IPS-11a (cell line): Measurements from ENCODE around the gene DDX24.

Experiments used
- H3K4me3 ChIP-seq: one replicate; pipeline ENCODE4 v1.5.1; 2013; ENCODE audit warnings: low read depth, low read length, control low read depth

Gene DDX24

DNA sequence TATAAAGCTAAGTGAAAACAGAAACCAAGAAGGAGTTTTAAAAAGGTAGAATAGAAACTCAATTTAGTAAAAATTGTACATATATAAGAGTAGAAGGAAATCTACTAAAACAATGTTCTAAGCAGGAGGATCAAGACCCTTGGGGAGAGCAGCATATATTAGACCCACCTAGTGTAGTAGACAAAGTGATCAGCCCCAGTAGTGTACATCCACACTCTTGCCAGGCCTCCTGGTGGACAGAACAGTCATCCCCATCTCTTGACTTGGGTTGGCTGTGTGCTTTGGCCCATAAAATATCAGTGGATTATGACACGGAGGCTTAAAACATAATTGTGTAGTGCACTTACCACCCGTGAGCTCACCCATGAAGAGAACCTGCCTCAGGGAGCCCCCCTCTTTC, 65.8 kb downstream of the DDX24 start:
- no peak overlapping the region for H3K4me3 ChIP-seq

DNA sequence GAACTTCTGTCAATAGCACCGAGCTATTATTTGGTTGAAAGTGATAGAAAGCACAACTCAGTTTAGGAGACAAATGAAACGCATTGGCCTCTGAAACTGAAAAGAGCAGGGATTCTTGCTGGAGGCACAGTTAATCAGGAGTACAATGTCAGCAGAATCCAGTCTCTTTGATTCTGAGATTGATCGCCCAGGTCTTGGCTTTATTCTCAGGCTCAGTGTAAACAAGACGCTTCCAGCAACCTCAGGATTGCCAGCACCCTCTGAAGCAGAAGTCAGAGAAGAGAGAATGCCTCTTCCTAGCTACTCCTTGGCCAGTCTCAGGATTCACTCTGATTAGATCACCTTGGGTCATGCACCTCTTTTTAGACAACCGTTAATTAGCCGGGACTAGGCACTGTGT, 66.6 kb downstream of the DDX24 start:
- H3K4me3 ChIP-seq, result no peak overlapping the region

DNA sequence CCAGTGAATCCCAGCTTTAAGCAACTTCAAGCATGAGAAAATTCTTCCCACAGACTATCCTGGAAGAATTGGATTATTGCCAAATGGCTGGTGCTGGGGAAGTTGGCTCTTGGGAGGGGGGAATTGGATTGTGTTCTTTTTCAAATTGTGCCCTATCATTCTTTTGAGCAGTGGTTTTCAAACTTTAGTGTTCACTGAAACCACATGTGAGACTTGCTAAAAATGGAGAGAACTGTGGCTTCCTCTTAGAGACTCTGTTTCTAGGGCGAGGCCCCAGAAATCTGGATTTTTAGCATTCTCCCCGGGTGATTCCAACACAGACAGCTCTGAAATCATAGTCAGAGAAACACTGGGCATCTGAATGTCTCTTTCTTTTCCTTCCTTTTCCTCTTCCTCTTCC, 69.2 kb downstream of the DDX24 start:
- H3K4me3 ChIP-seq, result no peak overlapping the region

DNA sequence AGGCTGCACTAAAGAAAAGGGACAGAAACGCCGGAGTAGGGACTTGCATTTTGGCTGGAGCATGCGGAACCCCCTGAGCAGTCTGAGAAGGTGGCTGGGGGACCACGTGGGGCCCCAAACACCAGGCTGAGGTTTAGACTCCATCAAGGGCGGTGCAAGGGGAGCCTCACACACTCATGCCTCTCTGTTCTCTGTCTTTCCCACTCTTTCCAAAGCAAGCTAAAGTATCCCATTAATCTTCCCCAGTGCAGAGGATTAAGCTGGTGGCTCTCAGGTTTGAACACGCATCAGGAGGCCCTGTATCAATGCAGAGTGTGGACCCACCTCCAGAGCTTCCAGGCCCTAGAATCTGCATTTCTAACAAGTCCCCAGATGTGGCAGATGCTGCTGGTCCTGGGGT, 70.4 kb downstream of the DDX24 start:
- H3K4me3 ChIP-seq, result no peak overlapping the region

DNA sequence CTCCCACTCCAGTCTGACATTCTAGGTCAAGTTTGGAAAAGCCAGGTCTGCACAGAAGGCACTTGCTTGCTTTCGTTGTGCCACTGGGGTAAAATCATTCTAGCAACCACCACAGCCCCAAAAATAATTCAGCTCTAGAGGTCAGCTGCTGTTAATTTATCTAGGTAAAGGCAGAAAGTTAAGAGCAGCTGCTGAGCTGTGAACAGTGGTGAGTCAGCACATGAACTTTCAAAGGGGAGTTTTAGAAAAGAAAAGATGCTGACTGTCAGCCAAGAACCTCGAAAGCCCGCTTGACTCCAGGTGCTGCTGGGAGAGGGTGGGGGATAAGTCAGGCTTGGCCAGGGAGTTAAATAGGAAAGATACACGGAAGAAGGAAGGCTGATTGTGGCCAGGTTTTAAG, 71.2 kb downstream of the DDX24 start:
- no peak overlapping the region for H3K4me3 ChIP-seq

DNA sequence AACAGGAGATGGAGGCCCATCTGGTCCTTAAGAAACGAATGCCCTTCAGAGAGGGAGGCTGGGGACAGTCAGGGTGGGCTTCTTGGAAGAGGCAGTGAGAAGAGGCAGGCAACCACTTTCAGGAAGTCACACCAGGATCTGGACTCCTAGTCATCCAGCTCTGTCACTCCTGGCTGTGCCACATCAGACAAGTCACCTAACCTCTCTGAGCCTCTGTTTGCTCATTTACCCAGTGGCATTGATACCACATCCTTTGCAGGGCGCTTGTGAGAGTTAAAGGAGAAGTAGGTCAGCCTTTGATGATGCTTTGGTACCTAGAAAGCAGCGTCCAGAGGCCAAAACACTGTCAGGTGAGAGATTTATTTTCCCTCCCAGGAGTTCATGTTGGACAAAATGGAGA, 72.8 kb downstream of the DDX24 start:
- no peak overlapping the region for H3K4me3 ChIP-seq

DNA sequence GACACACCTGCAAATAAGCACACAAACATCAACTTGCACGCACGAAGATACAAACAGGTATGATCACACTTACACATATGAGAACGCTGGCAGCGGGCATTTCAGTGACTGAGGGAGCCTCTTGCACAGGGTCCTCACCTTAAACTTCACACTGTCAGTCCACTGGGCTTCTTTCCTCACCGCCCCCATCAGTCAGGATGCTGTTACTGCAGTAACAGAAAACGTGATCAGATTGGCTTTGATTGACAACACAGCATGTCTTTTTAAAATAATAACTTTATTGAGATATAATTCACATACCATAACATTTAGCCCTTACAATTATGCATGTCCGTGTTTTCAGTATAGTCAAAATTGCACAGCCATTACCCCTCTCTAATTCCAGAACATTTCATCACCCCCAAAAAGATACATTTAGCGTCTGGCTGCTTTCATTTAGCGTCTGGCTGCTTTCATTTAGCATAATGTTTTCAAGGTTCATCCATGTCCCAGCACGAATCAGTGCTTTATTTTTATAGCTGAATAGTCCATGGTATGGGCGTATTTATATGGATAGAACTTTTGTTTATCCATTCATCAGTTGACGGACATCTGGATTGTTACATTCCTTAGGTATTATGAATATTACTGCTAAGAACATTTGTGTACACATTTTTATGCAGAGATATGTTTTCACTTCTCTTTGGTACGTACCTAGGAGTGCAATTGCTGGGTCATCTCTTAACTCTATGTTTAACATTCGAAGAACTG, 75.5 kb downstream of the DDX24 start:
- no peak overlapping the region for H3K4me3 ChIP-seq

DNA sequence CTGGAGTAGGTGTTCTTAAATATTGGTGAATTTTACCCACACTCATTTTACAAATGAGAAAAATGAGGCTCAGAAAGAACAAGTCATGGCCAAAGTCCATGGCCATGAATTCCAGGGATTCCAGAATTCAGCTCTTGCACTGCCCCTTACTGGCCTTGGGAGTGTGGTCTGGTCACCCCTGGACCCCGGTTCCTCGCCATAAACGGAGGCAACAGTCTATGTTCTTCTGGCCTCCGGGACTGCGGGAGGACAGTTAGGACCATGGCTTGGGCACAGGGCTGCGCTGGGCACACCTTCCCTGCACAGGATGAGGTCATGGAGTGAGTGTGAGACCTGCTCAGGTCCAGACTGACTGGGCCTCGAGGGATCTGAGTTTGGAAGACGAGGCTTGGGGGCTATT, 77.0 kb downstream of the DDX24 start:
- no peak overlapping the region for H3K4me3 ChIP-seq

DNA sequence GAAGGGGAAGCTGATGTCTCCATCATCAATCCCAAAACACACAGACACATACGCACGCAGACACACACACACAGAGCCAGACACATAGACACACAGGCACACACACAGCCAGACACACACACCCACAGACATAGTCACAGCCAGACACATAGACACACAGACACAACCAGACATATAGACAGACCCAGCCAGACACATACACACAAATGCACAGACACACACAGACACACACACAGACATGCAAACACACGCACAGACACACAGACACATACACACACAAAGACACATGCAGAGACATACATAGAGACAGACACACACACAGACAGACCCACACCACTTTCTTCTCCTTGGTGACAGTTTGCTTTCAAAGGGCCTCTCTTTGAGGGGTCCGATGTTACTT, 77.6 kb downstream of the DDX24 start:
- no peak overlapping the region for H3K4me3 ChIP-seq

DNA sequence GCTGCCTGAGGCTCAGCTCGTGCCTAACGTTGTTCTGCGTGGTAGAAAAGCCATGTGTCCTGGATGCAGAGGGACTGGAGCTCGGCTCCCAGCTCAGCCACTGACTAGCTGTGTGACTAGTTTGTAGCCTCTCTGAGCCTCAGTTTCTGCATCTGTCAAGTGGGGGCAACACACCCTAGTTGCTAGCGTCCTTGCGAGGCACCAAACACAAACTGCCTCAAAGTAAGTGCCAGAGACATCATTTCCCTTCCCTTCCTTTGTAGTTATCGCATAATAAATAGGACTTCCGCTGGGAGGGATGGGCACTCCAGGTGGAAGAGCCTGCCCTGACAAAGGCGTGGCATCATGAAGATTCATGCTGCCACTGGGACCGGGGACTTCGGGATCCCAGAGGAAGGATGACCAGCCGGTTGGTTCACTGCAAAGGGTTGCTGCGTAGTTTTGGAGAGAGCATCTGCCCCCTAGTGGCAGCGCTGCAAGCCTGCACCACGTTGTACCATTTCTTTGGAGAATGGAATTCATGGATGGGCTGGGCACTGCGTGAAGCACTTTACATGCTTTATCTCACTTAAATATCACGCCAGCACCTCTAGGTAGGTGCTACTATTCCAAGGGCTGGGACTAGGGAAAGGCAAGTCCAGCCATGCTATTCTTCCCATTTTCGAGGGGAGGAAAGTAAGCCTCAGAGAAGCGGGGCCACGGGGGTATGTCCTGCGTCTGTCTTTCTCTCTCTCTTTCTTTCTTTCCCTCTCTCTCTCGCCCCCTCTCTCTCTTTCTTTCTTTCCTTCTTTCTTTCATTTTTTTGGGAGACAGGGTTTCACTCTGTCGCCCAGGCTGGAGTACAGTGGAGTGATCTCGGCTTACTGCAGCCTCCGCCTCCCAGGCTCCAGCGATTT, 79.3 kb downstream of the DDX24 start:
- no peak overlapping the region for H3K4me3 ChIP-seq

DNA sequence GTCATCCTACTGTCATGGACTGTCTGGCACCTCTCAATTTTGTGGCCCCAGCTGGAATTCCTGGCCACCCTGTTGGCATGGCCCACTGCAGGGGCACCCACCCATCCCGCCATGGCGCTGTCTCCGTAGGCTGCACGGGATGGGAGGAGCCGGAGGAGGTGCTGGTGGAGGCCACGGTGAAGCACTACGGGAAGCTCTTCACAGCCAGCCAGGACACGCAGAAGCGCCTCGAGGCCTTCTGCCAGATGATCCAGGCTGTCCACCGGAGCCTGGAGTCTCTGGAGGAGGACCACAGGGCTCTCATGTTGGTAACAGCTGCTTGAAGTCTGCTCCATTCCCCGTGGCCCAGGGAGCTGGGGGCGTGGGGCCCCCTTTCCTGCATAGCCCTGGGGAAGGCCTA, 80.0 kb downstream of the DDX24 start:
- H3K4me3 ChIP-seq, result no peak overlapping the region

DNA sequence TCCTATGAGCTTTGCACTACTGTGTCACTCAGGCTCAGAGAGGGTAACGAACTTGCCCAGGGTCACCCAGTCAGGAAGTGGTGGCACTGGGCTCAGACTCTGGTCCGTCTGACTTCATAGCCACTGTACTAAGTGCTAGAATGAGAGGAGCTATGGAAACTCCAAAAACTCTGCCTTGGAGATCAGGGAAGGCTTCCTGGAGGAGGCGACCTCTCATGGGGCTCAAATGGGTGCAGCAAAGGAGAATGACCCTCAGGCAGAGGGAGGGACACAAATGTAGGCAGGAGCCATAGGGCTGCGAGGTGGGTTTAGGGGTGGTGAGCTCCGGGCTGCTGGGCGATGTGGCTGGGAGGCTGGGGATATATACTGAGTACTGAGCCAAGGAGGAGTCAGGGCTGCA, 80.7 kb downstream of the DDX24 start:
- H3K4me3 ChIP-seq, result no peak overlapping the region

DNA sequence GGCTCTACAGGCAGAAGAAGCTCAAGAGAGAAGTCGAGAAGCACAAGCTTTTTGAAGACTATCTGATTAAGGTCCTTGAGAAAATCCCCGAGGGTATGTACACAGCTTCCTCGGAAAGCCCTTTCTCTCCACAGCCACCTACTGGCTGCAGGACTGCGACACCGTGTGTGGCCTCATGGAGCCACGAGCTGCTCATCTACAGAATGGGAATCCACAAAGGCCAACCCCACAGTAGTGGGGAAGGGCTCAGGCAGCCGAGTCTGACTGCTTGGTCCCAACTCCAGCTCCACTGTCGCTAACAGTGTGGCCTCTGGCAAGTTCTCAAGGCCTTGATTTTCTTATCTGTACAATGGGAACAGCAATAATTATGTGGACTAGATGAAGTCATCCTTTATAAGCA, 81.4 kb downstream of the DDX24 start:
- H3K4me3 ChIP-seq, result no peak overlapping the region

DNA sequence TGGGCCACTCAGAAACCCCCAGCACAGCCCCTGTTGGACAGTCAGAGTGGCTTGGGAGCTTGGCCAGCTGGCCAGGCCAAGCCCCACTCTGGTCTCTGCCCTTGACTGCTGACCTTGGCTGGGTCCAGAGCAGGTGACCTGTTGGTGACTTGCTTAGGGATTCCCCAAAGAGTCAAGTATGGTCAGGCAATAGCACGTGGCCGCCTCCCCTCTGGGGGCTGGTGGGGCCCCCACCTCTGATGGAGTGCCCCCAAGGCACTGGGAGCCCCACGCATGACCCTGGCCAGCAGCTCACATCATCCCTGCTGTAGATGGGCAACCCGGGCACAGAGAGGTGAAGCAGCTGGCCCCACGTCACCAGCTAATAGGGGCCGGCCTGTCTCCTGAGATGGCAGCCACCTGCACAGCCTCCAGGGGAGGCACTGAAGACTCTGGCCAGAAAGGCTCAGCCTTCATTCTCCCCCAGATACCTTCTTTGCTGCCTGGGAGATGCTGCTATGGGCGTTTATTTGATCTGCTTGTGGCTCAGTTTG, 82.1 kb downstream of the DDX24 start:
- H3K4me3 ChIP-seq, result no peak overlapping the region
